ENCODE measurements around the gene SWI5. TPM values are rescaled to one million over a fixed set of nuclear protein-coding genes. Genes with fewer than 3 reads are reported as not detected.

The SWI5 gene
- total RNA-seq, 1 donor from 2014 or later = 5.5 TPM

GRCh38 chr9:128252317-128253139 lies 23.5 kb upstream of the SWI5 start:
- no peak for DNase-seq

DNA sequence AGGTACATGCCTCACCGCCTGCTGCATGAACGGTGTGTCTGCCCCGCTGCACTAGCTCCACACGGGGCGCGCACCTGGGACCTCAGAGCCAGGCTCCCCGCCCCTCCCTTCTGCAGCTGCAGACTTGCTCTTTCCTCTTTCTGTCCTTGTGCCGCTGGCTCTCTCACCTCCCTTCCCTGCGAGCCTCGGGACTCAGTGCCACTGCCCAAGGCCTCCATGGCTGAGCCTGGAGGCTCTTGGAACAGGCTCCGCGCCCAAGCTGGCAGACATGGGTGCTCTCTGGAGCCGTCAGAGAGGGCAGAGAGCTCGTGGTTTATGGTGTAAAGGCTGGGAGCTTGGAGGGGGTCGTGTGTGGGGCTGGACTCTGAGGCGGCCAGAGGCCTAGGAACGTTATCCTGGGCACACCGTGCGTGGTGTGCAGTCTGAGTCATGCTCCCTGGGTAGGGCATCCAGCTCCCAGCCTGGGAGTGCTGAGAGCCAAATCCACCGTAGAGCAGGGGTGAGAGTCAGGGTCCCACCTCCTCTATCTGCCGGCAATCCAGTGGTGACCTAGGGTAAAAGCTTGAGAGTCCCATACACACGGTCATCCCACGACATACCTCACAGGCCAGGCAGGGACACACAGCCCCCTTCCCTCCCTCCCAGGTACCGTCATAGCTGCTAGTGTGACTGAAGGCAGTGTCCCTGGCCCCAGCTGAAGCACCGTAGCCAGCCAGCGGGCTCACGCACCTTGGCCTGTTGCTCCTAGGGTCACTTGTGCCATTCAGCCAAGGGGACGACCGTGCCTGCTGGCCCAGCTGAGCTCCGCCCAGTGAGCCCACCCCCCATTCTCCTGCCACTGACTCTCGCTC lies 22.7 kb upstream of the SWI5 start:
- no peak for DNase-seq

DNA sequence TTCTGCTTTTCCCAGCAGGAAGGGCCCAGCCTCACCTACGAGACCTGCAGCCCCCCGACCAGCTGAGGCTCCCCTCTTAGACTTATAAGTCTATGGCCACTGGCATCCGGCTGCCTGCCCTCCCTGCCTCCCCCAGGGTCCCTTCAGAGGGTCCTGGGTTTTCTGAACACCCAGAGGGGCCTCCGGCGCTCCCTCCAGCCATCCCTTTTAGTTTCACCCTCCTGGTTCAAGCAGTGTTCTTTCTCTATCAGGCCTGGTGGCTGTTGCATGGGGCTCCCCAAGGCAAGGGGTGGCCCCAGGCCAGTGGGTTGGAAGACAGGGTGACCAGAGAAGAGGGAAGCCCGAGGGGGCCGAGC lies 22.1 kb upstream of the SWI5 start:
- no peak for DNase-seq

DNA sequence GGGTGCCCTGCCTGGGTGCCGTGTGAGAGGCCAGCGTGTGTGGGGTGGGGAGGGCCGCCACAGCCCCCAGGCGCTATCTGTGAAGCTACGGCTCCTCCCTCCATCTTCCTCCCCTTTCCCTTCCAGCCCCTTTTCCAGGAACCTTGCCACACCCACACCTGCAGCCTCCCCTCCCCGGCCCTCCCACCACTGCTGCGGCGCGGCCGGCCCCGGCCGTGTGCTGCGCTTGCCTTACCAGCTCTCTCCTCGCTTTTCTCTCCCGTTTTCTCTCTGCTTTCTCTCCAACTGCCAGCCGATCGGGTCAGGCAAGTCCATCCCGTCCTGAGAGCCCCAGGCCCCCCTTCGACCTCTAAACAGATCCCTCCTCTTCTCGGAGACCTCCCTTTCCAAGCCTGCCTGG lies 21.7 kb upstream of the SWI5 start:
- DNase-seq = no peak

DNA sequence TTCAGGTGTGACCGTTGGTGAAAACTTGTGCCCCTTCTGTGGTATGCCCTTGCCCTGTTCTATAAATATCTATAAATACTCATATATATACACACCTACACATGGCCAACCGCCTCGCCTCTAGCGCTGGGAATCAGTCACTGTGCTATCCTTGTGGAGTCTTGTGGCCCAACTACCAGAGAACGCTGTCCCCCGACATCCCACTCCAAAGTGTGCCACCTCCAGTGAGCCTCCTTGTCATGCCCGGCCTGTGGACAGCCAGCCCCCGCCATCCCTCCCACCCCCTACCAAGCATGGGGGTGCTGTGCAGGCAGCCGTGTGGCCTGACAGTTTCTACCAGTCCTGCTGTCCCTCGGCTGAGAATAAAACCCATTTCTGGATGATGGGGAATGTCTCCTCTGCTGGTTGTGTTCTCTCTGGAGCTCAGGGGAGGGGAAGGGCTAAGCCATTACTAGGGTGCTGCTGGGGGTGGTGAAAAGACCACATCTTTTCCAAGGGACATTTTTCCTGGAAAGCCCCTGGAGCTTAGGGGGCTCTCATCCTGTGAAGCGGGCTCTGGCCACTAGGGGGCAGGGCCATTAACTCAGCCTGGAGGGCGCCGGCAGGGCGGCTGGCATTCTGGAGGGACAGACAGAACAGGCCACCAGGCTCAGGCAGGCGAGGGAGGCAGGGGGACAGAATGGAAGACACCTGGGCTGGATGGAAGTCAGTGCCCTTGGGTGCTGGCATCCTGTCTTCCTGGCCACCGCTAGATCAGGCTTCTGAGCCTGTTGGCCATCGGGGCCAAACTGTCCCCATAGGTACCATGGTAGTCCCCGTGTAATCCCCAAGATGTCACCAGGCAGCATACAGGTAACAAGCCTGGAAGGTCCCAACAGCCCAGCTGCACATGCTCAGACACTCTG lies 21.0 kb upstream of the SWI5 start:
- peak; percentile 45 for DNase-seq

- DNase-seq = no peak
Measured at GRCh38 chr9:128257086-128257825, 18.8 kb upstream of the SWI5 start.

GRCh38 chr9:128257907-128258306 lies 18.2 kb upstream of the SWI5 start:
- DNase-seq = no peak

DNA sequence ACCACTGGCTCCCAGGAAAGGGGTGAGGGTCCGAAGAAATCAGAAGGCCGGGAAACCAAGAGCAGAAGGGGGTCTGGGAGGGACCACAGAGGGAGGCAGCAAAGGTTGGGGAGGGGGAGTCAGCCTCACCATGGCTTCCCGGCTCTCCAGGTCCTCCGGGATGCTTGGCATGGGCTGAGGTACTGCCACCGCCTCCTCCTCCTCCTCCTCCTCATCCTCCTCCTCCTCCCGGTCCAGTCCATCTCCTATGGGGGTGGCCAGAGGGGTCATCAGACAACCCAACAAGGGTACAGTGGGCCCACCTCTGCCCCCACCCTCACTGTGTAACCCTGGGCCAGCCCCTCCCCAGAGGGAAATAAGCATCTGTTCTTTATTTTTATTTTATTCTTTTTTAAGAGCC lies 17.8 kb upstream of the SWI5 start:
- DNase-seq = no peak

GRCh38 chr9:128259156-128259555 lies 16.9 kb upstream of the SWI5 start:
- DNase-seq = no peak

- DNase-seq = no peak
Measured at GRCh38 chr9:128260340-128260739, 15.7 kb upstream of the SWI5 start.

DNA sequence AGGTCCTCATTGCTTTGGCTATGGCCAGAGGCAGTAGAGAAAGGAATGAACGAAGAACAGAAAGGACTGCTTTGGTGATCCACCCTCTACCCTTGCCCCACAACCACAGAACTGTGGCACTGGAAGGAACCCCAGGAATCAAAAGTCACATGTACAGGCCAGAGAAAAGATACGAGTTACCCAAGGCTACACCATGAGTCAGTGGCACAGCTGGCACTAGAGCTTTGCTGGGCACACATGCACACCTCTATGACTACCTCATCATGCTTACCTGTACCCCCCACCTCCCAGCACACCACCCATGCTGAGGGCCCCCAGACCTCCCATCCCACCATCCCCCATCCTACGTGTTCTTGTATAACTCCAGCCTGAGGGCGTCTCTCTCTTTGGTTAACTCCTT lies 13.4 kb upstream of the SWI5 start:
- no peak for DNase-seq

GRCh38 chr9:128265348-128265847 lies 10.7 kb upstream of the SWI5 start:
- no peak for DNase-seq

DNA sequence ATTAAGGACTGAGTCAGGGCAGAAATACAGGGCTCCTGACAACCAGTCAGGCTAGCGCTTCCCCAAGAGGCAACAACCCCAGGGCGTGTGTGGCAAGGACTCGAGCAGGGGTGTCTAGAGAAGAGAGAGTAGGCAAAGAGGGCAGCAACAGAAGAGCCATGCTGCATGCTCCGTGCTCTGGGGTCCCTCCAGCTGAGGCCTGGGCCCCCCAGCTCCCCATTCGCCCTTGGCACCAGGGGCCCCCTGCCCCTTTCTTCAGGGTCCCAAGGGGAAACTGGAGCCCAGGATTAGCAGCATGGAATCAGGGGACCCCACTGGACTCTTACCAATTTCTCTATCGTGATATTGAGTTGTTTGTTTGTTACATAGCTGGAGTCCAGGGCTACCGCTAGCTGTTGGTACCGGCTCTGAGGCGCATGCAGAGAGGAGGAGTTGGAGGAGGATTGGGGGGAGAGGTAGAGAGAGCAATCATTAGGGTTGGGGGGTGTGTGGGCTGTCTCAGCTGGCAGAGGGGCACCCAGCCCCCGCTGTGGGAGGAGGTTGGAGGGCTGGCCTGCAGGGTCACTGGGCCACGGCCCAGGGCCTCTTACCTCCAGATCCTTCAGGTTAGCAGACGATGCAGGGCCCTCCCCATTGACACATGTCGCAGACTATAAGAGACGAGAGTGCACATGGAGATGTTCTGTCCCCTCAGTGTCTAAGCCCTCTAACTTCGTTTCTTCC lies 9.0 kb upstream of the SWI5 start:
- no peak for DNase-seq

DNA sequence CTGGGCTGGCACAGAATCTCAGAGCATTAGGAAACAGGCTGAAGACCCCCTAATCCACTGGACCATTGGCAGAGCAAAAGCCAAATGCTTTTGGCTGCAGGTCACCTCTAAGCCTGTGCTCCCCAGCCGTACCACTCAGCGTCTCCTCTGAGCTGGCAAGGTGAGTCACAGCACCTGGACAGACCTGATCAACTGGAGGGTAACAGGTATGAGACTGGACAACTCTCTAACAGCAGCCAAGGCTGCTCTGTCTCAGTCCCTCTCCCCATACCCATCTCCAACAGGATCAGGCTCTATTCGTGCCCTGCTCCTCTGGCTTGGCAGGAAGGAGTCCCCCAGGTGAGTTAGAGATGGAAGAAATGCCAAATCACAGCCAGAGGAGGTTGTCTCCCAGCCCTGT lies 5.0 kb upstream of the SWI5 start:
- DNase-seq = no peak

DNA sequence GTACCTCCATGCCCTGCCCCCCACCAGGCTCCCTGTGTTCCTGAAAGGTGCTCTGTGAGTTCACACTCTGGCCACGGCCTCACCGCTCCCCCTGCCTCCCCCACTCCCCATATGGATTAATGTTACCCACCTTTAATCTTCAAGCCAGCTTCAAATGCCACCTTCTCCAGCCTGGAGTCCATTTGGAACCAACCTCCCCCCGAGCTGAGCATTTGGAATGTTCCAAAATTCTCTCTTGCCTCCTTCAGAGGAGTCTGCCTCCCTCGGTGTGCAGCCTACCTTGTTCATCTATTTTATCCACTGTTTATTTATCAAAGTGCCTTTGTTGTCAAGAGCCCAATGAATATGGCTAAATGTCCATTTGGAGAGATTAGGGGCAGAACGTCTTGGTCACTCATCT lies 4.6 kb upstream of the SWI5 start:
- DNase-seq = no peak

GRCh38 chr9:128274245-128274644 lies 1.8 kb upstream of the SWI5 start:
- DNase-seq = no peak

- no peak for DNase-seq
Measured at GRCh38 chr9:128275198-128276007, 673 bp upstream of the SWI5 start, which contains the start of gene GOLGA2. GOLGA2 (minus strand) TSS chr9:128276007; CDS start chr9:128275976, 31 bp downstream.

DNA sequence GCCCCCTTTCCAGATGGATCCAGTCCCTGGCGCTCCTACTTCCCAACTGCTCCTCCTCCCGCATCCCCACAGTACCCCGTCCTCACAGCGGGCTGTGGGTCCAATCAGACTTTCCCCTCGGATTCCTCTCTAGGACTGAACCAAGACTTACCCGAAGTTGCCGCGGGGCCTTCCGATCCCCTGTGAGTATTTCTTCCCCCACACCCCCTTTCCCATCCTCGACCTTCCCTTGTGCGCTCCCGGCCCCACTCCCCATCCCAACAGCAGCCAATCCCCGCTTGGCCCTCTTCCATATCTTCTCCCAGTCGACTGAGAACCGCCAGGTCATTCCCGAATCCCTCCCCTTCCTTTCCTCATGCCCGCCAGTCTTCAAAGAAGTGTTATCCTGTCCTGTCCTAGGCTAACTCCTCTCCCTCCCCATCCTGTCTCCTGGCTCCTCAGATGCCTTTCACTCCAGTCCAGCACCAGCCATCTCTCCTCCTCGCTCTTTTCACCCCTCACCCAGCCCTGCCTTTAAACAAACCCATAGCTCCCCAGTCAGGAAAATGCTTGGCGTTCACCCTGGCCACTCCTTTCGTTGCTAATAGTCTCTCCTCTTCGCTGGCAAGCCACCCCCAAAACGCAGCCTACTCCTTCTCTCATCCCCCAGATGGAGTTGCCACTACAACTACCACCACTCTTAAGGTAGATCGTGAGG lies 646 bp downstream of the SWI5 start:
- DNase-seq = no peak

Data from occipital lobe (tissue), 2 donors.